Fibroblast of skin of abdomen (primary cell): ENCODE measurements around the gene ZCCHC4.
"Not testable (repeated sequence)": the region's sequence is repeated elsewhere in the genome, so short reads cannot be mapped to it uniquely, and the experiment has no call there.

Experiments used
- DNase-seq: peaks from one replicate; pipeline ENCODE4 v3.0.0-alpha.2; 2013

ZCCHC4 gene

GRCh38 chr4:25320773-25321172 is 8.2 kb downstream of the ZCCHC4 start:
- peak; percentile 84 for DNase-seq

GRCh38 chr4:25321703-25322102 is 9.1 kb downstream of the ZCCHC4 start:
- no peak for DNase-seq

GRCh38 chr4:25328463-25328862 is 15.9 kb downstream of the ZCCHC4 start:
- not testable (repeated sequence) for DNase-seq

GRCh38 chr4:25330335-25330734 is 17.8 kb downstream of the ZCCHC4 start:
- no peak for DNase-seq

- no peak for DNase-seq
Measured at GRCh38 chr4:25330905-25331808, 18.6 kb downstream of the ZCCHC4 start.

- peak; percentile 23 for DNase-seq
Measured at GRCh38 chr4:25343671-25344070, 31.1 kb downstream of the ZCCHC4 start.

GRCh38 chr4:25345744-25346143 is 33.2 kb downstream of the ZCCHC4 start:
- DNase-seq: peak; percentile 20

- DNase-seq: no peak
Measured at GRCh38 chr4:25346913-25347312, 34.3 kb downstream of the ZCCHC4 start.

- DNase-seq: no peak
Measured at GRCh38 chr4:25347473-25347872, 34.9 kb downstream of the ZCCHC4 start.

- no peak for DNase-seq
Measured at GRCh38 chr4:25347971-25348370, 35.4 kb downstream of the ZCCHC4 start.

- peak; percentile 61 for DNase-seq
Measured at GRCh38 chr4:25350561-25350960, 38.0 kb downstream of the ZCCHC4 start.

GRCh38 chr4:25351777-25352416 is 39.3 kb downstream of the ZCCHC4 start:
- DNase-seq: peak; percentile 67

- DNase-seq: no peak
Measured at GRCh38 chr4:25356068-25356467, 43.5 kb downstream of the ZCCHC4 start.

GRCh38 chr4:25358515-25359275 is 46.1 kb downstream of the ZCCHC4 start:
- no peak for DNase-seq

GRCh38 chr4:25361253-25361652 is 48.7 kb downstream of the ZCCHC4 start:
- DNase-seq: no peak

GRCh38 chr4:25367004-25367621 is 54.5 kb downstream of the ZCCHC4 start:
- DNase-seq: peak; percentile 50

GRCh38 chr4:25367877-25368276 is 55.3 kb downstream of the ZCCHC4 start:
- DNase-seq: no peak

GRCh38 chr4:25368315-25368714 is 55.7 kb downstream of the ZCCHC4 start:
- no peak for DNase-seq

- DNase-seq: no peak
Measured at GRCh38 chr4:25370242-25370641, 57.7 kb downstream of the ZCCHC4 start.

- not testable (repeated sequence) for DNase-seq
Measured at GRCh38 chr4:25372549-25372948, 60.0 kb downstream of the ZCCHC4 start.

- peak; percentile 93 for DNase-seq
Measured at GRCh38 chr4:25376754-25377571, 64.4 kb downstream of the ZCCHC4 start, which contains the start of gene ANAPC4. Gene ANAPC4 (plus strand): TSS chr4:25377263. CDS start chr4:25377428, 165 bp downstream.
